Activated T-helper 9 cell treated with anti-CD3 and anti-CD28 coated beads, Interleukin-2, amount 50 U/mL, for 16 hours (primary cell): ENCODE results near the gene CLMN.

Experiments used
- DNase-seq: peaks from one replicate; pipeline ENCODE4 v3.0.0-alpha.2; 2020; ENCODE audit warnings: low read depth

The CLMN gene

DNA sequence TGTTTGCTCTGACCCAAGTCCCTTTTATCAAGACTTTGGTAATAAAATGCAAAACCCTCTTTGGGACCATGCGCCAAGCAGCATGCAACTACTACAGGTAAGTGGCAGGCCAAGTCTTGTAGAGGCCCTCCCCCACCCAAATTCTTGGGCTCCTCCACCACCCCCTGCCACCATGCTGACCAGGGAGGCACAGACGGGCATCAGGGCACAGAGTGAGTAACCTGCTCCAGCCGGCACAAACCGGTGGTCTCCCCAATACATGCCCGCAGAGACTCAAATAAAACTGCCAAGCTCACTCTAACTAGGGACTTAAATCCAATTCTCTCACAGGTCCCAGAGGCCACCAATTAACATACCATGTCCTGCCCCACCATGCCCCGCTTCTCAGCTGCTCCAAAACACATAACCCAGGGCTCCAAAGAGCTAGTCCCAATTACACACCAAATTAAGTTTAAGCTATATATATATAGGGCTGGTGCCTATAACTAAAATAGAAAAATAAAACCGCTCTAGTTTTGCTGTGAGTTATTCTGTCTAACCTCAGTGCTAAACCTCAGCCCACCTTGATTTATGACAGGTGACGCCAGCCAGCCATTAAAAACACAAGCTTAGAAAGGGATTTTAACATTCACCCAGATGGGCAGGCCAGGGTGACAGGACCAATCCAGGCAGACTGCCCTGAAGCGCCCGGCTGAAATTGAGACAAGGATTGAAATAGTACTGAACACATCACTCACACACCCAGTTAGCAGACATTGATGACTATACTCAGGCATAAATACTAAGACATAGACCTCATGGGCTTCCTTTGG lies 81.0 kb downstream of the CLMN start:
- no peak for DNase-seq

GRCh38 chr14:95237958-95238340 lies 81.8 kb downstream of the CLMN start:
- DNase-seq = no peak

DNA sequence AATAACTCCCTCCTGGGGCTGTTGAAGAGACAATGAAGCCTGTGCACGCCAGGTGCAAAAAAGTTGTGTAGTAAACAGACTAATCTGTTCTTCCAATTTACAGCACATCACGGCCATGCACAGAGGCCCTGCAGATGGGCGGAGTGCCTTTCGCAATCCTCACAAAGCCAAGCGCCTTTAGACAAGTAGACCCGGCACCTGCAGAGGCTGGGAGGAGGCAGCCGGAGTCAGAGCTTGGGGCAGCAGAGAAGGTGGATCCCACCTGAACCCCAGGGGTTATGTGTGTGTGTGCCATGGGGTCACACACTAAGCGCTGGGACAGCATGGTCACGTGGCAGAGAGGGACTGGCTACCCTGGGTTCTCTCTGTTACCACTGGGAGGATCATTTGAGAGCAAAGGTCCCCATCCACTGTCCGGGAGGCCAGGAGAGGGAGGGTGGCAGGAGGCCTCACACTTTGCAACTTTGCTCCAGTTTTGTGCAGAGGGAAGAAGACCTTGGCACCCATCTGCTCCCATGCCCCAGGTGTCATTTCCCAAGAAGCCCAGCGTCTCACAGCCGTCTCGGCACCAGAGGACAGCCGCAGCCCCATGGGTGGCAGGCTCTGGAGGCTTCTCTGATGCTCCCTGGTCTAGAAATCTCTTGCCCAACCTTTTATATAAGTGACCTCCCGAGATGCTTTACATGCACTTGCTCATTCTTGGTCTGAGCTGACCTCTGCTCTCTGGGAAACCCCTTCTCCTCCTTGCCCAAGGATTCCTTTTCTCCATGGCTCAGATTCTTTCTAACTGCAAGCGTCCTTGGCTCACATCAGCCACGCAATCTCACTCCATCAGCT lies 82.4 kb downstream of the CLMN start:
- no peak for DNase-seq

DNA sequence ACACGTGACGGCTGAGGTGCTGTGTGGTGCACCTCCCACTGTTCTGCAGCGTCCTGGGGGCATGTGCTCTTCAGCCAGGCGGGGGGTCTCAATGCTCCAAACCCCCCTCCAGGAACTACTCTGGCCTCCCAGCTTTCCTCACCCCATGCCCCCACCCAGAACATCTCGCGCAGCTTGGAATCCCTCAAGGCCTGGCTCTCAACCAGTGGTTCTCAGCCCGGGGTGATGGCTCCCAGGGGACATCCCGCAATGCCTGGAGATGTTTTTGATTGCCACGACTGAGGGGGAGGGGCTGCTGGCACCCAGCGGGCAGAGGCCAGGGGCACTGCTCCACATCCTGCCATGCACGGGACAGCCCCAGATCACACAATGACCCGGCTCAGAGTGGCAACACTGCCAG lies 83.5 kb downstream of the CLMN start:
- DNase-seq = no peak

- no peak for DNase-seq
These were observed 83.9 kb downstream of the CLMN start for GRCh38 chr14:95235767-95236166.

GRCh38 chr14:95235351-95235750 lies 84.4 kb downstream of the CLMN start:
- no peak for DNase-seq

DNA sequence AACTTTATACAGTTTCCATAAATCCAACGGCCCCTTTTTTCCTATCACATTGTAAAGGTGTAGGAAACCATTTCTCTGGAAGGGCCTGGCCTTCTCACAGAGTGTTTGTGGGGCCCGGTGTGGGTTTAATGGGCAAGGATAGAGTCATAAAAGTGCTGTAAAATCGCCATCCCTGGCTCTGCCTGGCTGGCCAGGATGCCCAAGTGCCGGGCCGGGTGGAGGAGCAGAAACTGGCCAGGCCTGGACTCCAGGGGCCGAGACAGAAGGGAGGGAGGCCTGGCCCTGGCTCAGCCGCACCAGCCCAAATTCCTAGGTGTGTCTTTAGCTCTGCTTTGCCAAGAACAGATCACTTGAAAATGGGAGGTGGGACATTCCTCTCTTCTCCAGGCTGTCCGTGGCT lies 85.3 kb downstream of the CLMN start:
- no peak for DNase-seq

DNA sequence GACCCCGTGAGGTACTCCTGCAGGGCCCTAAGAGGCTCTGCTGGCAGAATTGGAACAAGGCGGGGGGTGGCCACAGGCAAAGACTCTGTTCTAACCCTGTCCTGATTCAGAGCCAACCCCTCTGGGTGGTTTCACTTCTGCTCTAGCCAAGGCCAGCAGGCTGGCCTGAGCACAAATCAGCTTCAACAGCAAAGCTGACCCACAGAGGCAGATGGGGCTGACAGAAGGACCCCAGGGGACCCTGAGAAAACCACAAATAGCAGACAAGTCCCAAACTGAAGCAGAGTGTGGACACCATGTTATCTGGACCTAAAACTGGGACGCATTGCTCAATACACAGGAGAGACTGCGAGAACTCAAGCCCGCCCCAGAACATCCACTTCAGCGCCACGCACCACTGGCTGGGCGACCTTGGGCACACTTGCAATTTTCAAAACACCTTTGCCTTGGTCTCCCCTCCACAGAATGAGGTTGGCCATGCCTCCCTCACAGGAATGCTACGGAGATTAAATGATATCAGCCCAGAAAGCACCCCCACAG lies 85.9 kb downstream of the CLMN start:
- no peak for DNase-seq

- no peak for DNase-seq
These were observed 86.7 kb downstream of the CLMN start for GRCh38 chr14:95232894-95233584.

- no peak for DNase-seq
These were observed 87.6 kb downstream of the CLMN start for GRCh38 chr14:95231966-95232633.

- DNase-seq = no peak
These were observed 90.0 kb downstream of the CLMN start for GRCh38 chr14:95229749-95230148.

- no peak for DNase-seq
These were observed 91.5 kb downstream of the CLMN start for GRCh38 chr14:95228240-95228639.

DNA sequence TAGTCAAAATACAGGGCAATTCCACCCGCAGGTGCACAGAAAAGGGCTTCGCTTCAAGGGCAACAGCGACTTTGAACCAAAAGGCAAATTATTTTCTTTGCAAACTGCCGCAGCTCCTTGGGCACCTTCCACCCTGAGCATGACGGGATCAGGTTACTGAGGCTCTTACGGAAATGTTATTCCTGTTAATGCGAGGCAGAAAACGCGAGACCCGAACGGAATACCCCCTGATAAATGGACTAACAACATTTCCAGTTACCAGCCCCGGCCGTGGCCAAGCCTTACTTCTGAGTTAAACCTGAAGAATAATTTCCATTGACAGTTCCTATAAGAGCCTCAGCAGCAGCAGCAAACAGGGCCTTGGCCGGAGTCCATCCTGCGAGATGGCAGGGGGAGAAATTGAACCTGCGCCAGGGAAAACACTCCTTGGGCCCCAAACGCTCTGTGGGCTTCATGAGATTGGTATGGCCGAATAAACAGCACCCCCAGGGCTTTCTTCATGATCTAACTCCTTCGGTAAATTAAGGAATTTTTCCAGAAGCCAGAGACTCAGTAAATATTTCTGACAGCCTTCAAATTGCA lies 92.3 kb downstream of the CLMN start:
- DNase-seq = no peak

- DNase-seq = no peak
These were observed 92.9 kb downstream of the CLMN start for GRCh38 chr14:95226801-95227200.

DNA sequence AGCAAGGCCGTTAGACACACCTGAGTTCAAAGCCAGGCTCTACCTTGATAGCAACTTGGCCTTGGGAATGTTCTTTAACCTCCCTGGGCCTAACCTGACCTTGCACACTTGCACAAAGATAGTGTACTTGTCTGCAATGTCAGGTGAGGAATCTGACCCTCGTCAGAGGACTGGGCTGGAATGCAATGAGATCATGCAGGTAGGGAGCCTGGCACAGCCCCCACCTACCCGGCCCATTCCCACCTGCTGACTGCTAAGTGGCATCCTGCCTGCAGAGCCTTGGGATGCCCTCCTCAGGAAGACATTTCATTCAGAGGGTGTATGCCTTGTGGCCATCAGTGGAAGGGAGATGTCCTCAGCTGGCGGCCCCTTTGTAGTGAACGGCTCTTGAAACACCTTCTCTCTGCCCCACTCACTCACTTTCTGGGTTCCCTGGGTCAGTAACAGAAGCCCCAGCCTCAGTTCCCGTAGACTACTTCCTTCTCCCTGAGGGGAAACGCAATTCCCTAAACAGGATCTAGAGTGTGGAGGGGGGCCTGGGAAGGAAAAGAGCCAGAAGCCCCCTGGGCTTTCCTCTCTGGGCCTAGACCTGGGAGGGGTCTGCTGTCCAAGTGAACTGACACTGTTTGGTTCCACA lies 94.3 kb downstream of the CLMN start:
- DNase-seq = no peak

- DNase-seq = no peak
These were observed 96.8 kb downstream of the CLMN start for GRCh38 chr14:95222870-95223398.

GRCh38 chr14:95222151-95222631 lies 97.5 kb downstream of the CLMN start:
- no peak for DNase-seq

DNA sequence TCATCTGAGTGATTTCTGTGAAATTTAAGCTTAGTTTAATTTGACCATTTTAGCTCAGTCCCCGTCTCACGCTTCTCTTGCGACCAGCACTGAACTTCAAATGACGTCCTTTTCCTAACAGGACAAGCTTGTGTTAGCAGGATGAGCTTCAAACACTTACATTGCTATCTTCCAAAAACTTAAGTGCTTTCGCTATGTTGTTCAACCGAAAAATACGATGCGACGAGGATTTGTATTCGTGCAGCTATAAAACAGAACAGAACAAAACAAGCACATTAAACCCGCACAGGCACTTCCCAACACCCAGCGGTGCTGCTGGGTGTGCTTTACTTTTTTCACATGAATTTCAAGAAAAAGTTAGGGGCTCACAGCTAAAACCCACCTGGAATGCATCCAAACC lies 98.2 kb downstream of the CLMN start:
- no peak for DNase-seq

DNA sequence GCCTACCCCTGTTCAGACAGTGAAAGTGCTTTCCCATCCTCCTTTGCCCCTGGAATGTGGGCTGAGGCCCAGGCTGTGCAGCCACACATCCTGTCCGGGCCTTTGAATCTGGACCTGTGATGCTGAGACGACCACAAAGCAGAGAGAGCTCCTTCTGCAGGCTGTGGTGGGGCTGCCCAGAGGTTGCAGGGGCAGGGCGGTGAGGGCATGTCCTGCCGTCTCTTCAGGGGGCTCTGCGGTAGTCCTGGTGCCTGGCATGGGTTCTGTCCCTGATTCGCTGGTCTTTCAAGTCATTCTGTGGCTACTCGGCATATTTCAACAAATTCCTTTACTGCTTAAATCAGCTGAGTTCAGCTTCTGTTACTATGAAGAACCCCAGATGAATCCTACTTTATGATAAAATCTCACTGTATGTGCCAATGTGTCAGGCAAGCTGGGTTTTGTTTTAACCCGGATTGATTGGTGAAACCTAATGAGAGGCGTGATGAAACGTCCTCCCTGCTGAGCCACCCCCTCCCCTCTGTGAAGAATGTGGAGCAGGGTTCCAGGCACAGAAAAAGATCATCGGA lies 99.0 kb downstream of the CLMN start:
- no peak for DNase-seq

- no peak for DNase-seq
These were observed 101.1 kb downstream of the CLMN start for GRCh38 chr14:95218472-95219193.
